T-cell (primary cell): ENCODE measurements around the gene CLNS1A. TPM values are rescaled to one million over a fixed set of nuclear protein-coding genes. Genes with fewer than 3 reads are reported as not detected.
"Not testable (repeated sequence)": the region's sequence is repeated elsewhere in the genome, so short reads cannot be mapped to it uniquely, and the experiment has no call there.

Source experiments
- ATAC-seq, 4 experiments: fragments of 200-7000 bp in 3 of 4; fragments of 150-1000 bp in 1 of 4; cut with Tn5 transposase; replicated peaks in 1 of 4; 1 replicate in 3 of 4; 2 replicates in 1 of 4; pipeline ENCODE4 v1.10.0; 2021; ENCODE audit warnings: moderate library complexity in 3 of 4, mild to moderate bottlenecking in 2 of 4, moderate number of reproducible peaks in 1 of 4
- CTCF ChIA-PET, 2 donors: fragments of 300-600 bp; sonication (Branson Sonifier 250); formaldehyde crosslinking; loops; one replicate each; lab custom pipeline; 2022; ENCODE audit warnings: antibody characterized with exemption in 2 of 2; lab: Charles Lee
- POLR2A ChIA-PET, 2 donors: fragments of 300-600 bp; sonication (Branson Sonifier 250); formaldehyde crosslinking; loops; one replicate each; lab custom pipeline; 2022; ENCODE audit warnings: antibody characterized with exemption in 2 of 2; lab: Charles Lee
- DNase-seq, 35 experiments: peaks; one replicate each; pipeline versions ENCODE4 v3.0.0 to v3.0.0-alpha.2; 2013 to 2023
- H3K27ac ChIP-seq: one replicate; pipeline ENCODE4 v1.5.1; 2013; ENCODE audit warnings: low read length
- H3K27me3 ChIP-seq, 2 experiments: replicated peaks in 1 of 2; 1 replicate in 1 of 2; 2 replicates in 1 of 2; pipeline versions ENCODE4 v1.6.1 to v1.7.0; 2013; ENCODE audit warnings: low read length in 1 of 2, mixed read lengths in 1 of 2; ENCODE audit not compliant: control insufficient read depth in 2 of 2, insufficient read depth in 2 of 2; ENCODE audit errors: extremely low read depth in 1 of 2
- H3K36me3 ChIP-seq, 2 donors: 1 replicate in 1 of 2; 2 replicates in 1 of 2; pipeline versions ENCODE4 v1.6.1 to v1.7.0; 2013; ENCODE audit warnings: low read length in 1 of 2; ENCODE audit not compliant: control insufficient read depth in 2 of 2, insufficient read depth in 1 of 2; ENCODE audit errors: extremely low read depth in 1 of 2
- H3K4me1 ChIP-seq, 2 experiments: 1 replicate in 1 of 2; 2 replicates in 1 of 2; pipeline versions ENCODE4 v1.6.1 to v1.7.0; 2013; ENCODE audit warnings: low read length in 2 of 2, mixed read lengths in 1 of 2; ENCODE audit not compliant: insufficient read depth in 2 of 2, control insufficient read depth in 1 of 2; ENCODE audit errors: extremely low read depth in 1 of 2
- H3K4me3 ChIP-seq, 2 donors: 1 replicate in 1 of 2; 2 replicates in 1 of 2; pipeline versions ENCODE4 v1.5.1 to v1.7.0; 2013; ENCODE audit warnings: mild to moderate bottlenecking in 2 of 2, low read length in 1 of 2, moderate library complexity in 1 of 2; ENCODE audit not compliant: control insufficient read depth in 1 of 2; ENCODE audit errors: extremely low read depth in 1 of 2
- H3K9me3 ChIP-seq: 2 replicates; pipeline ENCODE4 v1.7.0; 2013
- H3K27ac Mint-ChIP-seq, 2 donors: one replicate each; pipeline ENCODE4 v1.8.0; 2020 to 2021; ENCODE audit warnings: mild to moderate bottlenecking in 2 of 2, mixed read lengths in 2 of 2
- H3K27me3 Mint-ChIP-seq, 2 donors: one replicate each; pipeline ENCODE4 v1.8.0; 2021 to 2022; ENCODE audit warnings: mixed read lengths in 2 of 2
- H3K36me3 Mint-ChIP-seq: one replicate; pipeline ENCODE4 v1.8.0; 2021; ENCODE audit warnings: mixed read lengths
- H3K4me1 Mint-ChIP-seq, 3 donors: one replicate each; pipeline ENCODE4 v1.8.0; 2020 to 2022; ENCODE audit warnings: mixed read lengths in 3 of 3, mild to moderate bottlenecking in 1 of 3
- H3K4me3 Mint-ChIP-seq, 3 donors: one replicate each; pipeline ENCODE4 v1.8.0; 2020 to 2022; ENCODE audit warnings: mild to moderate bottlenecking in 3 of 3, mixed read lengths in 3 of 3, moderate library complexity in 3 of 3
- H3K9me3 Mint-ChIP-seq, 3 donors: one replicate each; pipeline ENCODE4 v1.8.0; 2020 to 2022; ENCODE audit warnings: mixed read lengths in 3 of 3
- WGBS: methylation state at CpG from one replicate; pipeline ENCODE4 v1.1.5; 2013; ENCODE audit warnings: missing lambda C conversion rate; ENCODE audit not compliant: insufficient coverage; 5-methylcytosine and 5-hydroxymethylcytosine counted together
- total RNA-seq, 35 experiments: library from RNA in 6 of 35; stranded (reverse) in 6 of 35; fragments of 120-200 nt in 1 of 35; gene quantifications; one replicate each; pipeline versions ENCODE4 v1.2.1 to v1.2.4 and lab custom pipeline; 2013 to 2026

CLNS1A gene
- total RNA-seq, 5 donors from 2014 or later (not counting 1 experiment from before 2014, with no cell fraction given), result 69.6 to 112 (median 103) TPM

GRCh38 chr11:77650123-77650522 lies 12.5 kb upstream of the CLNS1A start:
- DNase-seq (no peak), ATAC-seq (no peak)
- WGBS, result no CpG with 5 or more reads among the region's 3 CpGs
- Mint-ChIP-seq H3K4me3 (no peak overlapping the region), H3K4me1 (no peaks in the 10 kb centered on the region), H3K27ac (no peak overlapping the region), H3K36me3 (no peaks in the 10 kb centered on the region), H3K9me3 (no peaks in the 10 kb centered on the region), H3K27me3 (peaks cover 3 to 13% of the 10 kb centered on the region in 2 donors)
- H3K27ac ChIP-seq, result no peak overlapping the region
- H3K27me3 ChIP-seq, result peaks cover 0 to 8% of the 10 kb centered on the region in 2 experiments
- POLR2A ChIA-PET, result no interaction called here
- H3K4me1 ChIP-seq, result no peaks in the 10 kb centered on the region
- no peaks in the 10 kb centered on the region for H3K36me3 ChIP-seq
- H3K4me3 ChIP-seq, result no peak overlapping the region
- CTCF ChIA-PET, result interaction anchor here in 1 of 2 donors (0.6 kb wide), 1 partner anchor 947 kb away, joined by 6 read pairs; no protein-coding TSS in a partner anchor
- H3K9me3 ChIP-seq, result no peaks in the 10 kb centered on the region

GRCh38 chr11:77647654-77648305 lies 10.2 kb upstream of the CLNS1A start:
- Histone ChIP-seq H3K4me1 (no peaks in the 10 kb centered on the region), H3K27me3 (peaks cover 0 to 11% of the 10 kb centered on the region in 2 experiments), H3K4me3 (no peak overlapping the region), H3K27ac (no peak overlapping the region), H3K9me3 (no peaks in the 10 kb centered on the region), H3K36me3 (no peaks in the 10 kb centered on the region)
- Mint-ChIP-seq H3K27me3 (peaks cover 7 to 23% of the 10 kb centered on the region in 2 donors), H3K27ac (no peak overlapping the region), H3K36me3 (no peaks in the 10 kb centered on the region), H3K4me1 (no peaks in the 10 kb centered on the region), H3K9me3 (no peaks in the 10 kb centered on the region), H3K4me3 (no peak overlapping the region)
- DNase-seq (no peak), ATAC-seq (no peak)
- POLR2A ChIA-PET, result interaction anchor here in 1 of 2 donors (0.7 kb wide), 1 partner anchor 402 kb away, joined by 4 read pairs; no protein-coding TSS in a partner anchor
- WGBS, result no CpG with 5 or more reads among the region's 3 CpGs
- CTCF ChIA-PET, result no interaction called here

GRCh38 chr11:77644887-77645286 lies 7.3 kb upstream of the CLNS1A start:
- no peaks in the 10 kb centered on the region for H3K9me3 Mint-ChIP-seq
- Histone ChIP-seq H3K4me1 (no peaks in the 10 kb centered on the region), H3K27ac (no peak overlapping the region), H3K27me3 (peaks cover 0 to 9% of the 10 kb centered on the region in 2 experiments), H3K36me3 (no peaks in the 10 kb centered on the region), H3K9me3 (no peaks in the 10 kb centered on the region), H3K4me3 (no peak overlapping the region)
- no peaks in the 10 kb centered on the region for H3K4me1 Mint-ChIP-seq
- H3K27ac Mint-ChIP-seq, result no peak overlapping the region
- ChIA-PET CTCF (no interaction called here), POLR2A (no interaction called here)
- H3K27me3 Mint-ChIP-seq, result peaks cover 4 to 24% of the 10 kb centered on the region in 2 donors
- ATAC-seq (no peak), DNase-seq (no peak)
- peaks cover 4% of the 10 kb centered on the region for H3K36me3 Mint-ChIP-seq
- 83% methylated on average over 1 of the region's 1 CpG for WGBS
- no peak overlapping the region for H3K4me3 Mint-ChIP-seq

- WGBS, result no CpG with 5 or more reads among the region's 2 CpGs
- peaks cover 0 to 9% (median 9%) of the 10 kb centered on the region in 3 donors for H3K4me1 Mint-ChIP-seq
- Histone ChIP-seq H3K27ac (no peak overlapping the region), H3K27me3 (peaks cover 0 to 6% of the 10 kb centered on the region in 2 experiments), H3K4me3 (no peak overlapping the region), H3K4me1 (peaks cover 0 to 4% of the 10 kb centered on the region in 2 experiments), H3K9me3 (no peaks in the 10 kb centered on the region), H3K36me3 (no peaks in the 10 kb centered on the region)
- POLR2A ChIA-PET, result no interaction called here
- DNase-seq, result no peak
- H3K36me3 Mint-ChIP-seq, result peaks cover 4% of the 10 kb centered on the region
- peaks cover 4 to 22% of the 10 kb centered on the region in 2 donors for H3K27me3 Mint-ChIP-seq
- no peak overlapping the region for H3K27ac Mint-ChIP-seq
- CTCF ChIA-PET, result no interaction called here
- H3K9me3 Mint-ChIP-seq, result no peaks in the 10 kb centered on the region
- no peak for ATAC-seq
- H3K4me3 Mint-ChIP-seq, result no peak overlapping the region
These were observed 4.6 kb upstream of the CLNS1A start for GRCh38 chr11:77642228-77642627.

GRCh38 chr11:77636731-77637344 lies 756 bp downstream of the CLNS1A start:
- Histone ChIP-seq H3K4me3 (peak overlapping the region; percentile 88 to 98), H3K9me3 (no peaks in the 10 kb centered on the region), H3K27me3 (peaks cover 0 to 3% of the 10 kb centered on the region in 2 experiments), H3K27ac (no peak overlapping the region), H3K4me1 (peaks cover 12 to 21% of the 10 kb centered on the region in 2 experiments), H3K36me3 (peaks cover 0 to 3% of the 10 kb centered on the region in 2 donors)
- Mint-ChIP-seq H3K36me3 (peaks cover 7% of the 10 kb centered on the region), H3K27me3 (peaks cover 0 to 2% of the 10 kb centered on the region in 2 donors), H3K27ac (peak overlapping the region; percentile 58 to 96), H3K9me3 (no peaks in the 10 kb centered on the region), H3K4me1 (peaks cover 29 to 48% (median 47%) of the 10 kb centered on the region in 3 donors), H3K4me3 (peak overlapping the region; percentile 92 to 95 (median 93))
- ChIA-PET CTCF (no interaction called here), POLR2A (no interaction called here)
- ATAC-seq (no peak), DNase-seq (peak in 1 of 35 experiments; percentile 6)
- 0% methylated on average over 2 of the region's 14 CpGs for WGBS

- CTCF ChIA-PET, result interaction anchor here (0.6 to 1.3 kb wide), 3 partner anchors 14 to 160 kb away, joined by 3 read pairs; no protein-coding TSS in a partner anchor
- POLR2A ChIA-PET, result interaction anchor here in 1 of 2 donors (0.6 to 0.7 kb wide), 3 partner anchors 9 to 39 kb away, joined by 3 to 9 read pairs (median 4); no protein-coding TSS in a partner anchor
These were observed 3.7 kb downstream of the CLNS1A start for GRCh38 chr11:77633926-77634325.

More at GRCh38 chr11:77633926-77634325, 3.7 kb downstream of the CLNS1A start:
- not testable (repeated sequence) for H3K9me3 ChIP-seq, ATAC-seq, H3K9me3 Mint-ChIP-seq, DNase-seq, H3K27me3 Mint-ChIP-seq, H3K27me3 ChIP-seq, H3K4me3 ChIP-seq, H3K4me3 Mint-ChIP-seq, H3K27ac Mint-ChIP-seq, H3K36me3 ChIP-seq, H3K36me3 Mint-ChIP-seq, H3K27ac ChIP-seq
- WGBS, result 100% methylated on average over 1 of the region's 5 CpGs
- H3K4me1 ChIP-seq, result peaks cover 16 to 21% of the 10 kb centered on the region in 2 experiments
- H3K4me1 Mint-ChIP-seq, result peaks cover 42 to 61% (median 60%) of the 10 kb centered on the region in 3 donors
